NB4 (cell line): ENCODE results near the gene RNF11.
"Not testable (repeated sequence)": the region's sequence is repeated elsewhere in the genome, so short reads cannot be mapped to it uniquely, and the experiment has no call there.

Source experiments
- POLR2A ChIP-seq: IDR thresholded peaks from 2 replicates; pipeline ENCODE4 v1.6.1; 2011; ENCODE audit warnings: mild to moderate bottlenecking; ENCODE audit not compliant: insufficient read length; ENCODE audit errors: extremely low read depth
- TF ChIP-seq, protein P1 (sequence below): IDR thresholded peaks from one replicate; pipeline ENCODE4 v1.5.1; 2012; ENCODE audit warnings: low read depth, low read length

DNA sequence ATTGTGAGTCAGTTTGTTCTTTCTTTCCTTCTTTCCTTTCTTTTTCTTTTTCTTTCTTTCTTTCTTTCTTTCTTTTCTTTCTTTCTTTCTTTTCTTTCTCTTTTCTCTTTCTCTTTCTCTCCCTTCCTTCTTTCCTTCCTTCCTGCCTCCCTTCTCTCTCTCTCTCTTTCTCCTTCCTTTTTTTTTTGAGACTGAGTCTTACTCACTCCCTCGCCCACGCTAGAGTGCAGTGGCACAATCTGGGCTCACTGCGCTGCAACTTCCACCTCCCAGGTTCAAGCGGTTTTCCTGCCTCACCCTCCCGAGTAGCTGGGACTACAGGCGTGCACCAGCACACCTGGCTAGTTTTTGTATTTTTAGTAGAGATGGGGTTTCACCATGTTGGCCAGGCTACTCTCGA lies 1.8 kb upstream of the RNF11 start:
- TF ChIP-seq, protein P1, sequence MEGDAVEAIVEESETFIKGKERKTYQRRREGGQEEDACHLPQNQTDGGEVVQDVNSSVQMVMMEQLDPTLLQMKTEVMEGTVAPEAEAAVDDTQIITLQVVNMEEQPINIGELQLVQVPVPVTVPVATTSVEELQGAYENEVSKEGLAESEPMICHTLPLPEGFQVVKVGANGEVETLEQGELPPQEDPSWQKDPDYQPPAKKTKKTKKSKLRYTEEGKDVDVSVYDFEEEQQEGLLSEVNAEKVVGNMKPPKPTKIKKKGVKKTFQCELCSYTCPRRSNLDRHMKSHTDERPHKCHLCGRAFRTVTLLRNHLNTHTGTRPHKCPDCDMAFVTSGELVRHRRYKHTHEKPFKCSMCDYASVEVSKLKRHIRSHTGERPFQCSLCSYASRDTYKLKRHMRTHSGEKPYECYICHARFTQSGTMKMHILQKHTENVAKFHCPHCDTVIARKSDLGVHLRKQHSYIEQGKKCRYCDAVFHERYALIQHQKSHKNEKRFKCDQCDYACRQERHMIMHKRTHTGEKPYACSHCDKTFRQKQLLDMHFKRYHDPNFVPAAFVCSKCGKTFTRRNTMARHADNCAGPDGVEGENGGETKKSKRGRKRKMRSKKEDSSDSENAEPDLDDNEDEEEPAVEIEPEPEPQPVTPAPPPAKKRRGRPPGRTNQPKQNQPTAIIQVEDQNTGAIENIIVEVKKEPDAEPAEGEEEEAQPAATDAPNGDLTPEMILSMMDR = not testable (repeated sequence)
- TF ChIP-seq POLR2A = not testable (repeated sequence)
